HCT116 (cell line): ENCODE measurements around the gene CFAP221. TPM values are rescaled to one million over a fixed set of nuclear protein-coding genes. Genes with fewer than 3 reads are reported as not detected.

Experiments used
- ATAC-seq: fragments of 200-7000 bp; cut with Tn5 transposase; 2 replicates; pipeline ENCODE4 v1.9.1; 2020; ENCODE audit warnings: mild to moderate bottlenecking, moderate library complexity
- BruUV-seq: library from RNA; stranded (reverse); fragments of 400-500 nt; replicated peaks from 2 replicates; lab custom pipeline; 2021; lab: Mats Ljungman, UMichigan
- CTCF ChIA-PET: fragments of 300-600 bp; sonication (Branson Sonifier 250); formaldehyde crosslinking; loops from one replicate; lab custom pipeline; 2021; ENCODE audit warnings: antibody characterized with exemption; lab: Charles Lee
- POLR2A ChIA-PET: fragments of 300-600, 350-600 bp; sonication (Branson Sonifier 250); formaldehyde crosslinking; loops from one replicate; lab custom pipeline; 2021; ENCODE audit warnings: antibody characterized with exemption; lab: Charles Lee
- RAD21 ChIA-PET, 2 experiments: fragments of 300-600 bp; sonication (Branson Sonifier 250); formaldehyde crosslinking; loops; one replicate each; lab custom pipeline; 2023; ENCODE audit warnings: low total read pairs in 2 of 2; ENCODE audit not compliant: uncharacterized antibody in 2 of 2, unreplicated experiment in 2 of 2, low non-redundant PET in 1 of 2; lab: Charles Lee
- DNase-seq: peaks from one replicate; pipeline ENCODE4 v3.0.0-alpha.2; 2010; ENCODE audit warnings: low read depth, low spot score
- H2AFZ ChIP-seq: fragments of 200-600 bp; shearing (Covaris generic), sonication (generic); 2 replicates; pipeline ENCODE4 v1.6.1; 2017; ENCODE audit warnings: low read depth, mixed run types, mixed read lengths, antibody characterized with exemption, low read length; ENCODE audit not compliant: poor library complexity, severe bottlenecking
- H3K27ac ChIP-seq: 2 replicates; pipeline ENCODE4 v1.5.1; 2012; ENCODE audit warnings: low read depth, low read length
- H3K27me3 ChIP-seq: fragments of 200-600 bp; sonication (generic); 2 replicates; pipeline ENCODE4 v1.6.1; 2016; ENCODE audit warnings: mixed run types, low read length, mixed read lengths; ENCODE audit not compliant: insufficient read depth
- H3K36me3 ChIP-seq, 2 experiments: fragments of 200-500 bp in 1 of 2; fragments of 200-600 bp in 1 of 2; sonication (Bioruptor generic) in 1 of 2; sonication (generic) in 1 of 2; 2 replicates each; pipeline versions ENCODE4 v1.5.1 to v1.6.1; 2014 to 2016; ENCODE audit warnings: low read length in 2 of 2, inconsistent platforms in 1 of 2, mixed read lengths in 1 of 2, mixed run types in 1 of 2; ENCODE audit not compliant: insufficient read depth in 2 of 2, control insufficient read depth in 1 of 2
- H3K4me1 ChIP-seq, 2 experiments: fragments of 200-600 bp in 1 of 2; sonication (generic) in 1 of 2; 2 replicates each; pipeline versions ENCODE4 v1.5.1 to v1.6.1; 2012 to 2017; ENCODE audit warnings: low read length in 2 of 2, inconsistent platforms in 1 of 2, mild to moderate bottlenecking in 1 of 2, mixed read lengths in 1 of 2, mixed run types in 1 of 2, moderate library complexity in 1 of 2; ENCODE audit not compliant: insufficient read depth in 2 of 2, control insufficient read depth in 1 of 2
- H3K4me2 ChIP-seq: fragments of 200-600 bp; sonication (generic); 2 replicates; pipeline ENCODE4 v1.6.1; 2017; ENCODE audit warnings: mixed run types, low read length, mixed read lengths
- H3K4me3 ChIP-seq, 2 experiments: fragments of 200-600 bp in 1 of 2; sonication (generic) in 1 of 2; replicated peaks in 1 of 2; 2 replicates each; pipeline ENCODE4 v1.5.1; 2011 to 2016; ENCODE audit warnings: low read length in 2 of 2, control low read depth in 1 of 2, low read depth in 1 of 2, mild to moderate bottlenecking in 1 of 2, mixed read lengths in 1 of 2, mixed run types in 1 of 2
- H3K79me2 ChIP-seq: fragments of 200-600 bp; sonication (generic); 2 replicates; pipeline ENCODE4 v1.6.1; 2017; ENCODE audit warnings: mild to moderate bottlenecking, mixed run types, low read length, moderate library complexity, mixed read lengths; ENCODE audit not compliant: insufficient read depth
- H3K9ac ChIP-seq: fragments of 200-600 bp; sonication (generic); 2 replicates; pipeline ENCODE4 v1.6.1; 2016; ENCODE audit warnings: low read length, mixed read lengths
- H3K9me2 ChIP-seq: fragments of 200-600 bp; sonication (generic), shearing (Covaris generic); 2 replicates; pipeline ENCODE4 v1.6.1; 2017; ENCODE audit warnings: mixed run types, mild to moderate bottlenecking, moderate library complexity; ENCODE audit not compliant: insufficient read depth
- H3K9me3 ChIP-seq, 2 experiments: fragments of 200-500 bp in 1 of 2; fragments of 200-600 bp in 1 of 2; sonication (Bioruptor generic) in 1 of 2; sonication (generic) in 1 of 2; 2 replicates each; pipeline ENCODE4 v1.6.1; 2014 to 2017; ENCODE audit warnings: low read length in 2 of 2, mixed read lengths in 2 of 2, inconsistent platforms in 1 of 2, low read depth in 1 of 2, mild to moderate bottlenecking in 1 of 2, mixed run types in 1 of 2, moderate library complexity in 1 of 2; ENCODE audit not compliant: control insufficient read depth in 1 of 2, insufficient read depth in 1 of 2
- H4K20me1 ChIP-seq: fragments of 200-600 bp; sonication (generic), shearing (Covaris generic); 2 replicates; pipeline ENCODE4 v1.6.1; 2017; ENCODE audit warnings: mixed run types, mild to moderate bottlenecking, moderate library complexity; ENCODE audit not compliant: insufficient read depth
- ATF3 ChIP-seq: IDR thresholded peaks from 2 replicates; pipeline ENCODE4 v1.6.1; 2012
- CBX3 ChIP-seq: IDR thresholded peaks from 2 replicates; pipeline ENCODE4 v1.6.1; 2012; ENCODE audit warnings: low read depth
- CTCF ChIP-seq, 3 experiments: fragments of 200-600 bp in 1 of 3; sonication (generic) in 1 of 3; IDR thresholded peaks in 2 of 3; conservative IDR thresholded peaks in 1 of 3; 2 replicates each; pipeline ENCODE4 v1.5.1; 2012 to 2017; ENCODE audit warnings: low read depth in 2 of 3, low read length in 2 of 3, antibody characterized with exemption in 1 of 3, borderline replicate concordance in 1 of 3, control low read depth in 1 of 3, mild to moderate bottlenecking in 1 of 3, mixed read lengths in 1 of 3, mixed run types in 1 of 3, moderate library complexity in 1 of 3; ENCODE audit not compliant: insufficient read depth in 1 of 3
- EGR1 ChIP-seq: IDR thresholded peaks from 2 replicates; pipeline ENCODE4 v1.6.1; 2012; ENCODE audit warnings: low read depth
- ELF1 ChIP-seq: IDR thresholded peaks from 2 replicates; pipeline ENCODE4 v1.6.1; 2012; ENCODE audit warnings: low read depth, borderline replicate concordance
- EZH2 ChIP-seq: fragments of 200-600 bp; sonication (generic); IDR thresholded peaks from 2 replicates; pipeline ENCODE4 v1.6.1; 2017; ENCODE audit warnings: antibody characterized with exemption, mixed run types
- EZH2phosphoT487 ChIP-seq: fragments of 200-600 bp; IDR thresholded peaks from 2 replicates; pipeline ENCODE4 v1.6.1; 2018; ENCODE audit warnings: antibody characterized with exemption, borderline replicate concordance
- FOSL1 ChIP-seq: IDR thresholded peaks from 2 replicates; pipeline ENCODE4 v1.6.1; 2012; ENCODE audit warnings: low read depth
- JUND ChIP-seq: IDR thresholded peaks from 2 replicates; pipeline ENCODE4 v1.6.1; 2012
- MAX ChIP-seq: IDR thresholded peaks from 2 replicates; pipeline ENCODE4 v1.6.1; 2012
- POLR2AphosphoS5 ChIP-seq: IDR thresholded peaks from 2 replicates; pipeline ENCODE4 v1.6.1; 2011; ENCODE audit warnings: mild to moderate bottlenecking, low read depth, low read length, moderate library complexity
- RAD21 ChIP-seq: IDR thresholded peaks from 2 replicates; pipeline ENCODE4 v1.6.1; 2012; ENCODE audit warnings: low read depth, mild to moderate bottlenecking
- REST ChIP-seq: IDR thresholded peaks from 2 replicates; pipeline ENCODE4 v1.6.1; 2012; ENCODE audit warnings: low read depth
- SIN3A ChIP-seq: IDR thresholded peaks from 2 replicates; pipeline ENCODE4 v1.6.1; 2012; ENCODE audit warnings: low read depth
- SP1 ChIP-seq: IDR thresholded peaks from 2 replicates; pipeline ENCODE4 v1.6.1; 2012; ENCODE audit warnings: low read depth
- SRF ChIP-seq: IDR thresholded peaks from 2 replicates; pipeline ENCODE4 v1.6.1; 2012; ENCODE audit warnings: low read depth
- YY1 ChIP-seq: IDR thresholded peaks from 2 replicates; pipeline ENCODE4 v1.6.1; 2011; ENCODE audit warnings: low read length, low read depth, moderate library complexity, mild to moderate bottlenecking; ENCODE audit not compliant: insufficient replicate concordance; ENCODE audit errors: extremely low read depth
- ZBTB33 ChIP-seq: IDR thresholded peaks from 2 replicates; pipeline ENCODE4 v1.6.1; 2011; ENCODE audit warnings: mild to moderate bottlenecking, low read length, moderate library complexity; ENCODE audit not compliant: insufficient replicate concordance; ENCODE audit errors: extremely low read depth
- ZNF274 ChIP-seq: fragments of 200-500 bp; sonication (Bioruptor generic); IDR thresholded peaks from 2 replicates; pipeline ENCODE4 v1.6.1; 2014; ENCODE audit warnings: mild to moderate bottlenecking, low read depth, low read length, inconsistent platforms
- intact Hi-C: fragments of 100-400 bp; cut with micrococcal nuclease; formaldehyde crosslinking; loops from 2 replicates; pipeline ENCODE4 v1.10.0; 2022
- total RNA-seq: library from RNA; stranded (reverse); gene quantifications from one replicate; pipeline ENCODE4 v1.2.1, GENCODE V29; 2021; ENCODE audit not compliant: unreplicated experiment

The CFAP221 gene
- total RNA-seq, 1 experiment from 2014 or later = 0.96 TPM

GRCh38 chr2:119657466-119658145 lies 113.4 kb downstream of the CFAP221 start:
- no peak overlapping the region for H3K4me2 ChIP-seq
- intact Hi-C loops = no loop called here
- no peak overlapping the region for H3K4me3 ChIP-seq
- RAD21 ChIA-PET = no interaction called here
- no peaks in the 10 kb centered on the region for H3K36me3 ChIP-seq
- no peak overlapping the region for H3K9ac ChIP-seq
- no peak overlapping the region for H2AFZ ChIP-seq
- no peaks in the 10 kb centered on the region for H3K9me2 ChIP-seq
- no peak for ATAC-seq
- POLR2A ChIA-PET = no interaction called here
- BruUV-seq = no TSS peak
- CTCF ChIA-PET = interaction anchor here (1.1 kb wide), 1 partner anchor 17 kb away, joined by 3 read pairs; no protein-coding TSS in a partner anchor
- TF ChIP-seq POLR2AphosphoS5 (no peak), MAX (no peak), ELF1 (no peak), EZH2phosphoT487 (no peak), EGR1 (no peak), CTCF (IDR thresholded peaks at IDR 0.05 in 2 of 3, conservative IDR thresholded peaks at IDR 0.05 in 1 of 3; ENCODE audit: borderline replicate concordance in 1 of 3, insufficient read depth in 1 of 3, low read depth in 2 of 3, low read length in 2 of 3) (no peak), CBX3 (no peak), SRF (no peak), REST (no peak), EZH2 (no peak), ZBTB33 (no peak), YY1 (no peak), RAD21 (no peak), ATF3 (no peak), ZNF274 (no peak), JUND (no peak), SIN3A (no peak), FOSL1 (no peak), SP1 (no peak)
- no peaks in the 10 kb centered on the region for H3K27me3 ChIP-seq
- H4K20me1 ChIP-seq = no peaks in the 10 kb centered on the region
- no peaks in the 10 kb centered on the region for H3K79me2 ChIP-seq
- no peaks in the 10 kb centered on the region for H3K4me1 ChIP-seq
- H3K27ac ChIP-seq = no peak overlapping the region
- DNase-seq = no peak
- H3K9me3 ChIP-seq = no peaks in the 10 kb centered on the region
